ENCODE measurements around the gene PEX14. TPM values are rescaled to one million over a fixed set of nuclear protein-coding genes. Genes with fewer than 3 reads are reported as not detected.

Gene PEX14
- total RNA-seq, 6 experiments from 2014 or later, result 10.5 to 26.5 (median 16.5) TPM

- WGBS (ENCODE audit: insufficient coverage, low coverage, low lambda C conversion rate, missing lambda C conversion rate), result no CpG with 5 or more reads among the region's 12 CpGs
- no peak for TF ChIP-seq CTCF (IDR thresholded peaks at IDR 0.05)
- TF ChIP-seq POLR2A (IDR thresholded peaks at IDR 0.05), result no peak
- DNase-seq (peak in 2 of 3 donors; percentile 14 to 31), ATAC-seq (no peak)
- Histone ChIP-seq H3K9me3 (no peaks in the 10 kb centered on the region), H3K4me3 (no peak overlapping the region), H3K27me3 (no peaks in the 10 kb centered on the region), H3K36me3 (no peaks in the 10 kb centered on the region), H3K27ac (no peak overlapping the region), H3K4me1 (peaks cover 0 to 16% (median 7%) of the 10 kb centered on the region in 4 donors)
- intact Hi-C loops (cut with DNase I), result no loop called here
These were observed 149.0 kb downstream of the PEX14 start for GRCh38 chr1:10623686-10624145.

GRCh38 chr1:10624256-10625050, 149.7 kb downstream of the PEX14 start:
- intact Hi-C loops (cut with DNase I), result no loop called here
- Histone ChIP-seq H3K36me3 (no peaks in the 10 kb centered on the region), H3K27me3 (no peaks in the 10 kb centered on the region), H3K4me1 (peaks cover 0 to 24% (median 11%) of the 10 kb centered on the region in 4 donors), H3K27ac (no peak overlapping the region), H3K4me3 (no peak overlapping the region), H3K9me3 (no peaks in the 10 kb centered on the region)
- WGBS (ENCODE audit: insufficient coverage, low coverage, low lambda C conversion rate, missing lambda C conversion rate), result no CpG with 5 or more reads among the region's 26 CpGs
- ATAC-seq (peak; percentile 24 to 69 (median 46)), DNase-seq (peak in 2 of 3 donors; percentile 34 to 75)
- TF ChIP-seq CTCF (IDR thresholded peaks at IDR 0.05) (no peak), POLR2A (IDR thresholded peaks at IDR 0.05) (no peak)

GRCh38 chr1:10625076-10625475, 150.3 kb downstream of the PEX14 start:
- H3K27ac ChIP-seq, result no peak overlapping the region
- DNase-seq (peak in 1 of 3 donors; percentile 8), ATAC-seq (no peak)
- TF ChIP-seq POLR2A (IDR thresholded peaks at IDR 0.05) (no peak), CTCF (IDR thresholded peaks at IDR 0.05) (no peak)
- no peaks in the 10 kb centered on the region for H3K27me3 ChIP-seq
- intact Hi-C loops (cut with DNase I), result no loop called here
- H3K36me3 ChIP-seq, result no peaks in the 10 kb centered on the region
- no peak overlapping the region for H3K4me3 ChIP-seq
- WGBS (ENCODE audit: insufficient coverage, low coverage, low lambda C conversion rate, missing lambda C conversion rate), result 60% methylated on average over 1 of the region's 9 CpGs
- no peaks in the 10 kb centered on the region for H3K9me3 ChIP-seq
- peaks cover 0 to 26% (median 11%) of the 10 kb centered on the region in 4 donors for H3K4me1 ChIP-seq

GRCh38 chr1:10625554-10625953, 150.8 kb downstream of the PEX14 start:
- ATAC-seq (no peak), DNase-seq (peak in 2 of 3 donors; percentile 12 to 38)
- WGBS (ENCODE audit: insufficient coverage, low coverage, low lambda C conversion rate, missing lambda C conversion rate), result 82% methylated on average over 7 of the region's 10 CpGs

More at GRCh38 chr1:10625554-10625953, 150.8 kb downstream of the PEX14 start:
- Histone ChIP-seq H3K36me3 (peaks cover 0 to 3% (median under 1%) of the 10 kb centered on the region in 4 donors), H3K4me3 (no peak overlapping the region), H3K9me3 (no peaks in the 10 kb centered on the region), H3K4me1 (peaks cover 0 to 26% (median 11%) of the 10 kb centered on the region in 4 donors), H3K27ac (no peak overlapping the region), H3K27me3 (no peaks in the 10 kb centered on the region)
- intact Hi-C loops (cut with DNase I), result no loop called here
- TF ChIP-seq POLR2A (IDR thresholded peaks at IDR 0.05) (no peak), CTCF (IDR thresholded peaks at IDR 0.05) (no peak)
